Heart right ventricle (tissue), 16 donors: ENCODE data around the gene FAM184A. TPM values are rescaled to one million over a fixed set of nuclear protein-coding genes. Genes with fewer than 3 reads are reported as not detected.

Experiments
- ATAC-seq, 8 donors: fragments of 200-7000 bp; cut with Tn5 transposase; one replicate each; pipeline ENCODE4 v1.9.1; 2020; ENCODE audit warnings: mild to moderate bottlenecking in 8 of 8, moderate library complexity in 8 of 8, moderate number of reproducible peaks in 1 of 8
- DNase-seq, 2 donors: peaks; one replicate each; pipeline ENCODE4 v3.0.0-alpha.2; 2020
- H3K27ac ChIP-seq, 10 donors: fragments of 200-600 bp; sonication (generic) in 2 of 10; one replicate each; pipeline versions ENCODE4 v1.5.0 to v1.8.0; 2020 to 2022; ENCODE audit warnings: mild to moderate bottlenecking in 3 of 10
- H3K27me3 ChIP-seq, 7 donors: fragments of 200-600 bp; one replicate each; pipeline ENCODE4 v1.8.0; 2021 to 2022; ENCODE audit warnings: mild to moderate bottlenecking in 2 of 7
- H3K36me3 ChIP-seq, 9 donors: fragments of 200-600 bp; sonication (generic) in 1 of 9; one replicate each; pipeline versions ENCODE4 v1.5.0 to v1.8.0; 2020 to 2022; ENCODE audit warnings: mild to moderate bottlenecking in 2 of 9
- H3K4me1 ChIP-seq, 9 donors: fragments of 200-600 bp; sonication (generic) in 1 of 9; one replicate each; pipeline versions ENCODE4 v1.5.0 to v1.8.0; 2020 to 2022; ENCODE audit warnings: mild to moderate bottlenecking in 4 of 9
- H3K4me3 ChIP-seq, 10 donors: fragments of 200-600 bp; sonication (generic) in 2 of 10; one replicate each; pipeline versions ENCODE4 v1.5.0 to v1.8.0; 2020 to 2022; ENCODE audit warnings: mild to moderate bottlenecking in 7 of 10, moderate library complexity in 2 of 10
- H3K9me3 ChIP-seq, 11 donors: fragments of 200-600 bp in 10 of 11; sonication (generic) in 2 of 11; one replicate each; pipeline versions ENCODE4 v1.5.0 to v1.8.0; 2013 to 2022; ENCODE audit warnings: mild to moderate bottlenecking in 2 of 11, control low read depth in 1 of 11, moderate library complexity in 1 of 11
- WGBS, 2 donors: extraction: QIAGEN DNeasy Blood & Tissue Kit; methylation state at CpG; one replicate each; pipeline ENCODE4 v1.1.7; 2013; ENCODE audit warnings: inconsistent platforms in 1 of 2; 5-methylcytosine and 5-hydroxymethylcytosine counted together
- intact Hi-C, 10 donors: fragments of 100-400 bp; cut with DNase I; formaldehyde crosslinking; loops; one replicate each; pipeline versions ENCODE4 v1.11.1 to v1.14.2; 2022
- polyA plus RNA-seq, 2 donors: library from polyadenylated mRNA; stranded (reverse); fragments of 200-250 nt; gene quantifications; one replicate each; pipeline ENCODE4 v1.2.3, GENCODE V29; 2013
- total RNA-seq, 10 donors: library from RNA; stranded (reverse); fragmentation: NEBNext Ultra II Directional in 3 of 10; extraction: Animal tissue kit (Norgen Biotek cat#: 25700) in 3 of 10; gene quantifications; one replicate each; pipeline versions ENCODE4 v1.2.1 to v1.2.4, GENCODE V29; 2021 to 2023
- TF ChIP-seq, protein P1 (sequence below), 9 donors: fragments of 200-600 bp; sonication (generic) in 2 of 9; IDR thresholded peaks; one replicate each; pipeline versions ENCODE4 v1.5.0 to v1.8.0; 2021 to 2022; ENCODE audit warnings: antibody characterized with exemption in 9 of 9, mild to moderate bottlenecking in 5 of 9, moderate library complexity in 1 of 9
- donor health status: Arrhythmogenic right ventricular cardiomyopathy.
- donor health status: ischemic (EF 13 %, LVEDD 7.1; RV severe dilation, severe dysfunction).
- donor health status: healthy with polysubstance abuse.
- donor health status: DM: no; HTN: yes; CAD: no.
- donor health status: DM: no; HTN: no; CAD: no.
- donor health status: ischemic (EF 25% LVEDD 6.9; RV normal size, moderate dysfunction).
- donor health status: ischemic (EF 25% LVEDD 5.7; RV mildly dilated, moderate dysfunction).
- donor health status: healthy.
- donor health status: DM: yes; HTN: yes; CAD: no.
- donor health status: Ischemic cardiomyopathy.
- donor health status: ischemic (EF 35%, LVEDD 5.7; RV mildly dilated, moderate dysfunction).
- donor health status: nonischemic (EF 11% LVEDD 7.7; RV severe dilation, severe dysfunction).
- donor health status: DM: yes; HTN: yes; CAD: no.
- donor health status: PGD.
- donor health status: ischemic (EF 29% LVEDD 5.4; RV normal size, mild dysfunction).
- donor health status: nonischemic (EF 23%, LVEDD 6.1; RV moderate dilation, normal function).

The FAM184A gene
- total and polyA plus RNA-seq, 12 donors, result 0.16 to 3.0 (median 0.42) TPM

DNA sequence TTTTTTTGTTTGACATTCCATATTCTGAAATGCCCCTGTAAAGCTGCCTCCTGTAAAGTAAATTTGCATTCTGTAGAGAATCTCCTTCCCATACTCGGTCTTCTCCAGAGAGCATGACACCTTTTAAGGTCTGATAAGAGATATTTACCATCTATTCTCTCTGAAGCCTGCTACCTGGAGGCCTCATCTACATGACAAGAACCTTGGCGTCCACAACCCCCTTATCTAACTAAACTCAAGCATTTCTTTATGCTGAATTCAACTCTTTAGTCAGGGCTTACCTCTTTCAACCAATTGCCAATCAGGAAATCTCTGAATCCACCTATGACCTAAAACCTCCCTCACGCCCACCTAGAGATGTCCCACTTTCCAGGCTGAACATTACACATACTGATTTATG, 51.6 kb downstream of the FAM184A start:
- Histone ChIP-seq H3K27me3 (no peaks in the 10 kb centered on the region), H3K4me1 (no peaks in the 10 kb centered on the region), H3K27ac (no peak overlapping the region), H3K4me3 (no peak overlapping the region), H3K36me3 (no peaks in the 10 kb centered on the region), H3K9me3 (no peaks in the 10 kb centered on the region)
- TF ChIP-seq, protein P1, sequence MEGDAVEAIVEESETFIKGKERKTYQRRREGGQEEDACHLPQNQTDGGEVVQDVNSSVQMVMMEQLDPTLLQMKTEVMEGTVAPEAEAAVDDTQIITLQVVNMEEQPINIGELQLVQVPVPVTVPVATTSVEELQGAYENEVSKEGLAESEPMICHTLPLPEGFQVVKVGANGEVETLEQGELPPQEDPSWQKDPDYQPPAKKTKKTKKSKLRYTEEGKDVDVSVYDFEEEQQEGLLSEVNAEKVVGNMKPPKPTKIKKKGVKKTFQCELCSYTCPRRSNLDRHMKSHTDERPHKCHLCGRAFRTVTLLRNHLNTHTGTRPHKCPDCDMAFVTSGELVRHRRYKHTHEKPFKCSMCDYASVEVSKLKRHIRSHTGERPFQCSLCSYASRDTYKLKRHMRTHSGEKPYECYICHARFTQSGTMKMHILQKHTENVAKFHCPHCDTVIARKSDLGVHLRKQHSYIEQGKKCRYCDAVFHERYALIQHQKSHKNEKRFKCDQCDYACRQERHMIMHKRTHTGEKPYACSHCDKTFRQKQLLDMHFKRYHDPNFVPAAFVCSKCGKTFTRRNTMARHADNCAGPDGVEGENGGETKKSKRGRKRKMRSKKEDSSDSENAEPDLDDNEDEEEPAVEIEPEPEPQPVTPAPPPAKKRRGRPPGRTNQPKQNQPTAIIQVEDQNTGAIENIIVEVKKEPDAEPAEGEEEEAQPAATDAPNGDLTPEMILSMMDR (IDR thresholded peaks at IDR 0.05), result no peak
- no peak for DNase-seq
- ATAC-seq, result no peak
- 86% methylated on average over 3 of the region's 3 CpGs for WGBS, 2 donors
- intact Hi-C loops, result no loop called here

DNA sequence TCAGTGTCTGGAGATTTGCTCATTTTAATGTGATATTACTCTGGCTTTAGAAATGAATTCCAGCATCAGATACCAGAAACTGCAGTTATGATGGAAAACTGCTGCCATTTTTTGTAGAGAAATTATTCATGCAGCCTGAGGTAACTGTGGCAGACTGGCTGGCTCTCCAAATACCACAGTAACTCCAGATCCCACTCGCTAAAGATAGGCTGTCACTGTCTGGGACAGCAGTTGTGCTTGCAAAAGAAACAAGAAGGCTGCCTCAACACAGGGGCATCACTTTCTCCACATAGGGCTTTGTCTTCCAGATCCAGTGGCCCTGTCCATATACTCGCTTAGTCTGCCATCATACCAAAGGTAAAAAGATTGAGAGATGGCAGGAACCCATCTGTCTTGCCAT, 52.7 kb downstream of the FAM184A start:
- Histone ChIP-seq H3K27me3 (no peaks in the 10 kb centered on the region), H3K4me3 (no peak overlapping the region), H3K9me3 (no peaks in the 10 kb centered on the region), H3K4me1 (no peaks in the 10 kb centered on the region), H3K36me3 (no peaks in the 10 kb centered on the region), H3K27ac (no peak overlapping the region)
- TF ChIP-seq, protein P1 (IDR thresholded peaks at IDR 0.05), result no peak
- no peak for DNase-seq
- 80 to 85% methylated on average over 2 of the region's 2 CpGs for WGBS, 2 donors
- intact Hi-C loops, result no loop called here
- ATAC-seq, result no peak

DNA sequence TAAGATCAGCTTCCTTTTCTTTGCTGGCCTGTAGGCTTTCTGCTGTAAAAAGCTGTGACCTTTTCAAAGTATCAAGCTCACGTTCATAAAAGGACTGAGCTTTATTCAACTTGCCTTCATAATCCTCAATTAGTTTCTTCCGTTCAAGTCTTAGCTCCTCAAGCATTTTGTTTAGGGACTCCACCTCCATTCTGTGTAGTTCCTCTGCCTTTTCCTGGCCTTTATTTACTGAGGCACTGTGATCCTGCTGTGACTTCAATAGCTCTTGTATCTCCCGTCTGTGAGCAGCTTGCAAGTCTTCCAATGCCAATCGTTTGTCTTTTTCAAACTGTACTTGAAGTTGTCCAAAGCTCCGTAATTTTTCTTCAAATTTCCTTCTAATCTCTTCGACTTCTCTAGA, 54.4 kb downstream of the FAM184A start:
- WGBS, 2 donors, result 77 to 78% methylated on average over 6 of the region's 6 CpGs
- intact Hi-C loops, result no loop called here
- DNase-seq (no peak), ATAC-seq (no peak)
- Histone ChIP-seq H3K27ac (no peak overlapping the region), H3K9me3 (no peaks in the 10 kb centered on the region), H3K27me3 (no peaks in the 10 kb centered on the region), H3K36me3 (no peaks in the 10 kb centered on the region), H3K4me3 (no peak overlapping the region), H3K4me1 (no peaks in the 10 kb centered on the region)
- TF ChIP-seq, protein P1 (IDR thresholded peaks at IDR 0.05), result no peak

DNA sequence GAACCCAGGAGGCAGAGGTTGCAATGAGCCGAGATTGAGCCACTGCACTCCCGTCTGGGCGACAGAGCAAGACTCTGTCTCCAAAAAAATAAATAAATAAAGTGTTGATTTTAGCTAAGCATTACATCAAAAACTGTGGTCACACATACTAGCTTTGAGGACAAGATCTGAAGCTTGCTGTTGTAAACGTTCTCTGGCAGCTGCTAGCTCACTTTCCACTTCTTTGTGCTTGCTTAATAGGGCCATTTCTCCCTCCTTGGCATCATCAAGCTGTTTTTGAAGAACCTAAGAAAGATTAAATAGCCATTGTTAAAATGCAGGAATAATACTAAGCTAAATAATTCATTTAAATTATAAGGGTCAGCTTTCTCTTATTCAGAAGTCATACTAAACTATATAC, 55.7 kb downstream of the FAM184A start:
- no peak for ATAC-seq
- Histone ChIP-seq H3K27ac (no peak overlapping the region), H3K4me1 (no peaks in the 10 kb centered on the region), H3K4me3 (no peak overlapping the region), H3K36me3 (no peaks in the 10 kb centered on the region), H3K27me3 (no peaks in the 10 kb centered on the region), H3K9me3 (no peaks in the 10 kb centered on the region)
- WGBS, 2 donors, result 82 to 91% methylated on average over 4 of the region's 4 CpGs
- intact Hi-C loops, result no loop called here
- no peak for DNase-seq
- TF ChIP-seq, protein P1 (IDR thresholded peaks at IDR 0.05), result no peak
